ENCODE results near the gene FOXN3.

DNA sequence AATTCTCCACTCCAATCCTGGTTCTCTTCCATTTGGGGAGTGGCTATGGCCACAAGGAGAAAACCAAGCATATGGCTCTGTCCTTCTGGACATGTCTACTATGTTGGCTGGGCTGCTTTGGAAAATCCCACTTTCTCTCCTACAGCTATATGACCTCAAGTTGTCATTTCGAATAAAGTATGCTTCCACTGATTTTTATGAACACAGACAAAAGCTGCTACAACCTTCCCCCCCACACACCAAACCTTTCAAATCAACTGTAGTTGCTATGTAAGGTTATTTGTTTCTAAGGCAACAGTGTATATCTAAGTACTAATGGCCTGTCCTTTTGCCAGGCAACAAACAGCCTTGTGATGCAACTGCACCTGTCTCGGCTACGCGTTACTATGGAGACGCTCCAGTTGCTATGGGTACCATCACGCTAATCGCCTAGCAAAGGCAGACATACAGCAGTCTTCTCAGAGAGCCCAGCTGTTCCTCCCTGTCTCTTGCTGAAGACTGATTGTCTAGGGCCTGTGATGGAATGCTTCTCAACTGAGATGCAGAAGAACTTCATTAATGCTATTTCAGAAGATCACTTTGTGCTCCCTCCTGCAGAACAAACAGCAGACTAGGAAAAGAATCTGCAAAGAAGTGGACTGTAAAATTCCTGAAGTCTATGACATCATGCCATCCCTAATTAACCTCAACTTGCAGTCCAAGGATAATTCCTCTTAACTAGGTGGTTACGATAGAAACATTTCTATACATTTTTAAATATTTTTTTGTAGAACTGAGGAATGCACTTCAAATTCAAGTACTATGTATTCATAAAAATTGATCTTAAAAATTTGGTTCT is 67.6 kb downstream of the FOXN3 start:
- TF ChIP-seq, protein P1, sequence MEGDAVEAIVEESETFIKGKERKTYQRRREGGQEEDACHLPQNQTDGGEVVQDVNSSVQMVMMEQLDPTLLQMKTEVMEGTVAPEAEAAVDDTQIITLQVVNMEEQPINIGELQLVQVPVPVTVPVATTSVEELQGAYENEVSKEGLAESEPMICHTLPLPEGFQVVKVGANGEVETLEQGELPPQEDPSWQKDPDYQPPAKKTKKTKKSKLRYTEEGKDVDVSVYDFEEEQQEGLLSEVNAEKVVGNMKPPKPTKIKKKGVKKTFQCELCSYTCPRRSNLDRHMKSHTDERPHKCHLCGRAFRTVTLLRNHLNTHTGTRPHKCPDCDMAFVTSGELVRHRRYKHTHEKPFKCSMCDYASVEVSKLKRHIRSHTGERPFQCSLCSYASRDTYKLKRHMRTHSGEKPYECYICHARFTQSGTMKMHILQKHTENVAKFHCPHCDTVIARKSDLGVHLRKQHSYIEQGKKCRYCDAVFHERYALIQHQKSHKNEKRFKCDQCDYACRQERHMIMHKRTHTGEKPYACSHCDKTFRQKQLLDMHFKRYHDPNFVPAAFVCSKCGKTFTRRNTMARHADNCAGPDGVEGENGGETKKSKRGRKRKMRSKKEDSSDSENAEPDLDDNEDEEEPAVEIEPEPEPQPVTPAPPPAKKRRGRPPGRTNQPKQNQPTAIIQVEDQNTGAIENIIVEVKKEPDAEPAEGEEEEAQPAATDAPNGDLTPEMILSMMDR (IDR thresholded peaks at IDR 0.05; ENCODE audit: insufficient read depth, low read length): no peak
- TF ChIP-seq POLR2AphosphoS5 (IDR thresholded peaks at IDR 0.05; ENCODE audit: low read depth): no peak

Measured in HL-60 (cell line).